Stimulated activated naive CD4-positive, alpha-beta T cell (primary cell): ENCODE results near the gene NMT1.
A peak's percentile ranks its signal among the peaks of the same experiment; 100 is the strongest.

Experiments used
- DNase-seq, 6 experiments: peaks; one replicate each; lab custom pipeline; 2025; lab: John Stamatoyannopoulos, UW

NMT1 gene

DNA sequence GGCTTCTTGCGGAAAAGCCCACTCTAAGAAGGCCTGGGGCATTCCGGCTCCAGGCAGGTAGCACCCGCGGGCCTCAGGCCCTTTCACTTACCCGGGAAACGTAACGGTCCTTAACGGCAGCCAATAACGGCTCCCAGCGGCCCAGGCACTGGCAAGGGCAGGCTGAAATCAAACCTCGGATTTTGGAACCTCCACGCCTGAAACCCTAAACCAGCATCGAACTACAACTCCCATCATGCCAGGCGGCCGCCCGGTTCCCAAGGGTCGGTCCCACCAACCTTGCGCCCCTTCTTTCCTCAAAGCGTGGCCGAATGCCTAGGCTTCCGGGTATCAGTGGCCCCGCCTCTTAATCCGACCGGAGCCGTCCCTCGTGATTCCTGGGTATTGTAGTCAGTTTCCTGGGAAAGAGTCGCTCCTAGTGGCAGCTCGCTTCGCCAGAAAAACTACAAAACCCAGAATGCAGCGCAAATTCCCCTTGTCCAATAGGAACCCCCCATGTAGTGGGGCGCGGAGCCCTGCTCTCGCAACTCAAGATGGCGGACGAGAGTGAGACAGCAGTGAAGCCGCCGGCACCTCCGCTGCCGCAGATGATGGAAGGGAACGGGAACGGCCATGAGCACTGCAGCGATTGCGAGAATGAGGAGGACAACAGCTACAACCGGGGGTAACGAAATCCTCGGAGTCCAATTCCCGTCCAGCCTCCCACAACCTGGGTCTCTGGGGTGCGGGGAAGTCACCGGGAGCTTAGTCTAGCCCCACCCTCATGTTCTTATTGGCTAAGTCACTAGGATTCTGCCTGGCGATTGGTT, at the start of gene NMT1:
TSS of gene NMT1 (plus strand) at position 521 of the 809 bp plus-strand sequence. CDS start at position 534, 13 bp downstream.
- DNase-seq, result peak; percentile 91 to 99 (median 96)

DNA sequence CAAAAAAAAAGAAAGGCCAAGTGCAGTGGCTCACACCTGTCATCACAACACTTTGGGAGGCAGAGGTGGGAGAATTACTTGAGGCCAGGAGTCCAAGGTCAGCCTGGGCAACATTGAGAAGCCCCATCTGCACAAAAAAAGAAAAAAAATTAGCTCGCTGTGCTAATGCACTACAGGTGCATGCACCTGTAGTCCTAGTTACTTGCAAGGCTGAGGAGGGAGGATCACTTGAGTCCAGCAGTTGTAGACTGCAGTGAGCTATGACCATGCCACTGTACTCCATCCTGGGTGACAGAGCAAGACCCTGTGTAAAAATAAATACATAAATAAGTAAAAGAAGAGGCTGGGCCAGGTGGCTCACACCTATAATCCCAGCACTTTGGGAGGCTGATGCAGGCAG, 49.4 kb upstream of the NMT1 start:
- DNase-seq, result no peak

- DNase-seq, result no peak
These were observed 47.8 kb upstream of the NMT1 start for GRCh38 chr17:45013021-45013997.

GRCh38 chr17:45016237-45016636, 44.9 kb upstream of the NMT1 start:
- no peak for DNase-seq

DNA sequence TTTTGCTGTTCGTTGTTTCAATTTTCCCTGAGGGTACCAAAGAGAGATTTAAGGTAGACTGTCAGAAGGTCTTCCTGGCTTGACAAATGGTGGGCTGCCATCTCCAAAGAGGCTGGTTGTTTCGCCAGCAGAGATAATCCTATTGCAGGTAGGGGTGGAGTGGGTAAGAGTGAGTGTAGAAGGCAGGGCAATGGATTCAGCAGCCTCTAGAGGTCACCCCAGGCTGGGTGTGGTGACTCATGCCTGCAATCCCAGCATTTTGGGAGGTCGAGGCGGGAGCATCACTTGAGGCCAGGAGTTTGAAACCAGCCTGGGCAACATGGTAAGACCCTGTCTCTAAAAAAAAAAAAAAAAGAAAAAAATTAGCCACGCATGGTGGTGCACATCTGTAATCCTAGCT, 44.3 kb upstream of the NMT1 start:
- no peak for DNase-seq

- no peak for DNase-seq
These were observed 42.6 kb upstream of the NMT1 start for GRCh38 chr17:45018514-45018847.

DNA sequence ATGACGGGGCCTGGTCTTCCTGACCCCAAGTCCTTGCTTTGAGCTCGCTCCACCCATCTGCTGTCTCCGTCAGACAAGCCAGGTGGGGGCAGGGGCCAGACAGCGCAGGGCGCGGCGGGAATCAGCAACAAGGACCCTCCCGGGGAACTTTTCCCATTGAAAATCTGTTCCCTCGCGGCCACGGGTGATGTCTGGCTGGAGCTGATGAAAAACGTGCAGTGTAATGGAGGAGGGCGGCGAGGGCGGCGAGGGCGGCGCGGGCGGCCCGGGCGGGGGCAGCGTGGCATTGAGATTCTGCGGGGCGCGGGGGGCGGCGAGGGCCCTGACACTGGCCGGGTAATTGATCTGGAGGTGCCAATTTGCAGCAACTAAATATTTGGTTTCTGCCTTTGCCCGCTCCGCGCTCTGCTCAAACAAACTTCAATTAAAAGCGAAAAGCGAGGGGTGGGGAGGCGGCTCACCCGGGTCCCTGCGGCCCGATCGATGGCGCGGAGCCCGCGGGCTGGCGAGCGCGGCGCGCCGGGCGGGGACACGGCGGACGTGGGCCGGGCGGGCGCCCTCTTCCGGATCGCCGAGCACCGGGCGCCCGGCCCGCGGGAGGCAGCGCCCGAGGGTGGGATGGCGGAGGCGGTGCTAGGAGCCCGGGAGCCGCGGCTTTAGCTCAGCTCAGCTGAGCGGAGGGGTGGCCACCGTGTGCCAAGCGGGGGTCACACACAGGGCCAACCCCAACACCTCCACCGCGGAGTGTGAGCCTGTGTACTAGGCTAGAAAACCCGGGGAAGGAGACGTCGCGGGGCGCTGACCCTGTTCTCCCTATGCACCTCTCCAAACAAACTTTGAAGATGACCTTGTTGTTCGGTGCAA, 42.0 kb upstream of the NMT1 start:
- DNase-seq, result peak in 4 of 6 experiments; percentile 6 to 45 (median 30)

DNA sequence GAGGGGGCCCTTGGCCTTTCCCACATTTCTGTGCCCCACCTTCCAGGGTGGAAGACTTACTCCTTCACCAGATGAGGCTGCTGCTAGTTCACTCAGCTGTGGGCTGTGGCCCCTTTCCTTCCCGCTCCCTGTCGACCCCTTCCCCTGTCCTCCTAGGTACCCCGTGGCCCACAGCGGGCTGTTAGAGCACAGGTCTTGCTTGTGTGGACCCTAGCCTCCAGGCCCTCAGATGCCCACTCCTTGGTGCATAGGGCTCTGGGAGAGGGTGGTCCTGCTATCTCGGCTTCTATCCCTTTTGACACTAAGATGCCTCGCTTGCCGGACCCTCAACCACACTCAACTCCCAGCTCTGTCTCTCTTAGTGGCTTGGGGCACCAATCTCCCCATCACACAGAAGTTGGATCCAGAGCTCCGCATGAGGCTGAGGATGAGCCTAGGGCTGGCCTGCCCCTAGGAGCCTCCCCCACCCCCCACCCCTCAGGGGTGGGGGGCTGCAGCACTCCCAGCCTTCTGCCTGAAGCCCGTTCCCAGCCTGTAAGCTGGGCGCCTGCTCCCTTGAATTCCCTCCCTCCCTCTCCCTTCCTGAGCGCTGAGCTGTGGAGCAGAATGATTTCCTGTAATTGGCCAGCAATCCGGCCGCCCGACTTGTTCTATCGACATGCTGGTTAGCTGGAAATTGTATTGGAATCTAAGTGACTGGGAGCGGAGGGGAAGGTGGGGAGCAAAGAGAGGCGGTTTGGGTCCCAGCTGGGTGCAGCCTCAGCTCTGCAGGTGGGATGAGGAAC, 40.6 kb upstream of the NMT1 start:
- no peak for DNase-seq

GRCh38 chr17:45021607-45022287, 39.4 kb upstream of the NMT1 start:
- peak; percentile 24 to 63 (median 56) for DNase-seq

- no peak for DNase-seq
These were observed 38.8 kb upstream of the NMT1 start for GRCh38 chr17:45022288-45022648.

DNA sequence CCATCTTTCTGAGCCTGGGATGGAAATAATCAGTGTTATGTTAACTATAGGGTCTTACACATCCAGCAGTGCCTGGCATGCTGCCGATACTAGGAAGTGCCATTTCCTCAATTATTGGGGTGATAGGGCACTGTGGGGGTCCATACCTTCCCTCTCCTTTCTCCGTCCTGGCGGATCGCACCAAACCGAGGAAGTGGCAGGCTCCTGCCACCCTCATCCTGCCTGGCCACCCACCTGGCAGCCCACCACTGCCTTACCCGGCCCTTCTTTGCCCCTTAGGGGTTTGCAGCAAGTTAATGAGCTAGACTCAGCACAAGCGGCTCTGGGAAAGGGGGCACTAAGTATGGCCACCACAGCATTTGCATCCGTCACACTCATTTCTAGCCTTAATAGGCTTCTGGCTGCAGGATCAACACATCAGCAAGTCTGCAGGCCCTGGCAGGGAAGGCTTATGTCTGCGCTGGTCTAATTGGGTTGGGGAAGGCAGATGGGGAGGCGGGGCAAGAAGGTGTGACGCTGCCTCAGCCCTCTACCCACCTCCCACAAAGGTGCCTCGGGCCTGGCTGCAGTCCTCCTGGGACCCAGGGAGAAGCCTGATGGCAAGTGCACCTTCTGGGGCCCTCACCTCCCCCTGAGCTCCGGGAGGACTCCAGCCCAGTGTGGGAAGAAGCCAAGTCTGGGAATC, 38.3 kb upstream of the NMT1 start:
- no peak for DNase-seq

- DNase-seq, result no peak
These were observed 32.0 kb upstream of the NMT1 start for GRCh38 chr17:45029096-45029495.

- DNase-seq, result no peak
These were observed 31.2 kb upstream of the NMT1 start for GRCh38 chr17:45029758-45030423.

- no peak for DNase-seq
These were observed 30.4 kb upstream of the NMT1 start for GRCh38 chr17:45030733-45031132.

GRCh38 chr17:45031231-45032173, 29.6 kb upstream of the NMT1 start:
- DNase-seq, result no peak

DNA sequence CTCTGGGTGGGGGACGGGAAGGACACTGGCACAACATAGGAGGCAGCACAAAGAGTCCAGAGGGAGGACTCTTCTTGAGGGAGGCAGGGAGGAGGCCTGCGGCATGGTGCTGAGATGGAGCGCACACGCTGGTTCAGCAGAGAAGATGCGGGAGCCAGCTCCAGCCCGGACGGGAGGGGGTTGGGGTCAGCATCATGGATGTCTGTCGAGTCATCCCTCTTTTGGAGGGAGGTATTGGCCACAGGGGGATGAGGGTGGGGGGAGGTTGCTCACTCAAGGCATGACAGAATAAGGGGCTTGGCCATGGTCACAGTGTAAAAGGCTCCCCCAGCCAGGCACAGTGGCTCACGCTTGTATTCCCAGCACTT, 29.0 kb upstream of the NMT1 start:
- no peak for DNase-seq

DNA sequence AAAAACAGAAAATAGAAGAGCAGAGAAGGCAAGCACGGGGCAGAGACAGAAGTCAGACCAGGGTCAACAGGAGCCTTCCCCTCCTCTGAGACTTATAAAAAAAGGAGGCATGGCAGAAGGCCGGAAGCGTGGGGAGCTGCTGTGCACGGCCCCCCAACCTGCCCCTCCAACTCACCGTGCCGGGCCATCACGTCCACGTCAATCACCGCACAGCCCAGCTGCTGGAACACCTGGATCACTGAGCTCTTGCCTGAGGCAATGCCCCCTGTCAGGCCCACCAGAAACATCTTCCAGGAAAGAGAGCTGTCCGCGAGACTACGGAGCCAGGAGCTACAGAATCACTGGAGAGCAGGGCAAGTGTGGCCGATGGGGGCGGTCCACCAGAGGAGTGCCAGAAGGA, 26.5 kb upstream of the NMT1 start:
- no peak for DNase-seq

- DNase-seq, result no peak
These were observed 25.3 kb upstream of the NMT1 start for GRCh38 chr17:45035848-45036247.
